Uterus (tissue), 2 donors: Measurements from ENCODE around the gene CSTF1.

Experiments
- POLR2A ChIP-seq, 2 donors: fragments of 450-650 bp; IDR thresholded peaks; one replicate each; pipeline ENCODE4 v1.6.1; 2016; ENCODE audit warnings: antibody characterized with exemption in 2 of 2, mild to moderate bottlenecking in 1 of 2, moderate library complexity in 1 of 2
- TF ChIP-seq, protein P1 (sequence below), 4 experiments: fragments of 200-600 bp in 2 of 4; fragments of 450-650 bp in 2 of 4; sonication (generic) in 2 of 4; IDR thresholded peaks; one replicate each; pipeline ENCODE4 v1.5.1; 2016 to 2019; ENCODE audit warnings: antibody characterized with exemption in 4 of 4, mild to moderate bottlenecking in 2 of 4, moderate library complexity in 1 of 4

DNA sequence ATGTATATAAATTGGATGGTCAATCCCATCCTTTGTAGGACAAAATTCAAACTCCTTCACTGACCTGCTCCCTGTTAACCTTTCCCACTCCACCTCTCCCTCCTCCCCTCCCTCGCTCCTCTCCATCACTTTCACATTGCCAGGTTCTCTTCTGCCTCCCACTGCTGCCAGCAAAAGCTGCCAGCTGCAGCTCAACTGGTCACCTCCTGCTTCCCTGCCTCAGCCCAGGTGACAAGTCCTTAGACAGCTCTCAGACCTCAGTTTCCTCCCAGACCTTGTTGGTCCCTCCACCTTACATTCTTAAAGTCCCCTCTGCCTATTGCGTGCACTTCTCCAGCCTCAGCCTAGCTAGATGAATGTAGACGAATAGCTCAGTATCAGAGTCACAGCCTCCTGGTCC lies 52.7 kb downstream of the CSTF1 start:
- TF ChIP-seq POLR2A (IDR thresholded peaks at IDR 0.05), result no peak
- TF ChIP-seq, protein P1, sequence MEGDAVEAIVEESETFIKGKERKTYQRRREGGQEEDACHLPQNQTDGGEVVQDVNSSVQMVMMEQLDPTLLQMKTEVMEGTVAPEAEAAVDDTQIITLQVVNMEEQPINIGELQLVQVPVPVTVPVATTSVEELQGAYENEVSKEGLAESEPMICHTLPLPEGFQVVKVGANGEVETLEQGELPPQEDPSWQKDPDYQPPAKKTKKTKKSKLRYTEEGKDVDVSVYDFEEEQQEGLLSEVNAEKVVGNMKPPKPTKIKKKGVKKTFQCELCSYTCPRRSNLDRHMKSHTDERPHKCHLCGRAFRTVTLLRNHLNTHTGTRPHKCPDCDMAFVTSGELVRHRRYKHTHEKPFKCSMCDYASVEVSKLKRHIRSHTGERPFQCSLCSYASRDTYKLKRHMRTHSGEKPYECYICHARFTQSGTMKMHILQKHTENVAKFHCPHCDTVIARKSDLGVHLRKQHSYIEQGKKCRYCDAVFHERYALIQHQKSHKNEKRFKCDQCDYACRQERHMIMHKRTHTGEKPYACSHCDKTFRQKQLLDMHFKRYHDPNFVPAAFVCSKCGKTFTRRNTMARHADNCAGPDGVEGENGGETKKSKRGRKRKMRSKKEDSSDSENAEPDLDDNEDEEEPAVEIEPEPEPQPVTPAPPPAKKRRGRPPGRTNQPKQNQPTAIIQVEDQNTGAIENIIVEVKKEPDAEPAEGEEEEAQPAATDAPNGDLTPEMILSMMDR (IDR thresholded peaks at IDR 0.05), result no peak
